ENCODE measurements around the gene NFIB. TPM values are rescaled to one million over a fixed set of nuclear protein-coding genes. Genes with fewer than 3 reads are reported as not detected.

NFIB gene
- total RNA-seq, 1 donor from 2014 or later = 76.4 TPM

- H3K36me3 Mint-ChIP-seq = peaks cover 33% of the 10 kb centered on the region
- H3K4me1 Mint-ChIP-seq (ENCODE audit: unreplicated experiment) = peaks cover 33% of the 10 kb centered on the region
- no peak for TF ChIP-seq CTCF (conservative IDR thresholded peaks at IDR 0.05)
- no peak overlapping the region for H3K4me3 Mint-ChIP-seq
- no peak for DNase-seq (ENCODE audit: extremely low spot score, unreplicated experiment)
- H3K9me3 Mint-ChIP-seq = no peaks in the 10 kb centered on the region
- no peaks in the 10 kb centered on the region for H3K27me3 Mint-ChIP-seq
- H3K27ac Mint-ChIP-seq = no peak overlapping the region
Measured at GRCh38 chr9:14106699-14107098, 207.2 kb downstream of the NFIB start.

GRCh38 chr9:14104496-14104895, 209.4 kb downstream of the NFIB start:
- no peak overlapping the region for H3K27ac Mint-ChIP-seq
- no peak overlapping the region for H3K4me3 Mint-ChIP-seq
- H3K9me3 Mint-ChIP-seq = no peaks in the 10 kb centered on the region
- no peak for TF ChIP-seq CTCF (conservative IDR thresholded peaks at IDR 0.05)
- no peak for DNase-seq (ENCODE audit: extremely low spot score, unreplicated experiment)
- no peaks in the 10 kb centered on the region for H3K27me3 Mint-ChIP-seq
- peaks cover 28% of the 10 kb centered on the region for H3K36me3 Mint-ChIP-seq
- peaks cover 32% of the 10 kb centered on the region for H3K4me1 Mint-ChIP-seq (ENCODE audit: unreplicated experiment)

- TF ChIP-seq CTCF (conservative IDR thresholded peaks at IDR 0.05) = no peak
- Mint-ChIP-seq H3K4me1 (ENCODE audit: unreplicated experiment) (peaks cover 45% of the 10 kb centered on the region), H3K36me3 (peaks cover 33% of the 10 kb centered on the region), H3K27ac (no peak overlapping the region), H3K9me3 (no peaks in the 10 kb centered on the region), H3K4me3 (no peak overlapping the region), H3K27me3 (no peaks in the 10 kb centered on the region)
- no peak for DNase-seq (ENCODE audit: extremely low spot score, unreplicated experiment)
Measured at GRCh38 chr9:14103115-14103514, 210.8 kb downstream of the NFIB start.

- no peak overlapping the region for H3K27ac Mint-ChIP-seq
- H3K4me3 Mint-ChIP-seq = no peak overlapping the region
- H3K36me3 Mint-ChIP-seq = peaks cover 18% of the 10 kb centered on the region
- TF ChIP-seq CTCF (conservative IDR thresholded peaks at IDR 0.05) = no peak
- H3K4me1 Mint-ChIP-seq (ENCODE audit: unreplicated experiment) = peaks cover 47% of the 10 kb centered on the region
- no peak for DNase-seq (ENCODE audit: extremely low spot score, unreplicated experiment)
- H3K27me3 Mint-ChIP-seq = no peaks in the 10 kb centered on the region
- no peaks in the 10 kb centered on the region for H3K9me3 Mint-ChIP-seq
Measured at GRCh38 chr9:14099737-14100136, 214.2 kb downstream of the NFIB start.

- Mint-ChIP-seq H3K4me1 (ENCODE audit: unreplicated experiment) (peaks cover 48% of the 10 kb centered on the region), H3K9me3 (no peaks in the 10 kb centered on the region), H3K36me3 (peaks cover 22% of the 10 kb centered on the region), H3K27me3 (no peaks in the 10 kb centered on the region), H3K4me3 (peak overlapping the region; percentile 17), H3K27ac (peak overlapping the region; percentile 31)
- no peak for TF ChIP-seq CTCF (conservative IDR thresholded peaks at IDR 0.05)
- DNase-seq (ENCODE audit: extremely low spot score, unreplicated experiment) = no peak
Measured at GRCh38 chr9:14098486-14099180, 215.3 kb downstream of the NFIB start.
